GM19043 (cell line): ENCODE results near the gene CHST13.
"Not testable (repeated sequence)": the region's sequence is repeated elsewhere in the genome, so short reads cannot be mapped to it uniquely, and the experiment has no call there.

Experiments
- ATAC-seq: cut with Tn5 transposase; IDR thresholded peaks from one replicate; pipeline ENCODE4 v1.9.1; 2021; ENCODE audit warnings: low read depth; ENCODE audit not compliant: unreplicated experiment

Gene CHST13

DNA sequence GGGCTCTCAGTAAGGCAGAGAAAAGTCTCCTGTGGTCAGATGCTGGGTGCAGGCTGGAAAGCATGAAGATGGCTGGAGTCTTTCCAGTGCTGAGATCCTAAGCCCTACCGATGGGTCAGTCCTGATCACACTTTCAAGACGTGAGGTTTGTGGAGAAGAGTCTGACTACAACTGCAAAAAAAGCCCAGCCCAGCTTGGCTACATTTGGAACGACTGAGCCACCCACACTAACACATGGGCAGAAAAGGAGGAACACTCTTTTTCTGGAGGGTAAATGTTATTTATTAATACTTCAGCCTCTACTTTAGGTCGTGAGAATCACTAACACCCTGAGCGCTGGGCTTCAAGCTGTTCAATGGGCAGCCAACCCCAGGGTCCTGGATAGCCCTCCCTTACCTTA is 56.8 kb downstream of the CHST13 start:
- no peak for ATAC-seq

DNA sequence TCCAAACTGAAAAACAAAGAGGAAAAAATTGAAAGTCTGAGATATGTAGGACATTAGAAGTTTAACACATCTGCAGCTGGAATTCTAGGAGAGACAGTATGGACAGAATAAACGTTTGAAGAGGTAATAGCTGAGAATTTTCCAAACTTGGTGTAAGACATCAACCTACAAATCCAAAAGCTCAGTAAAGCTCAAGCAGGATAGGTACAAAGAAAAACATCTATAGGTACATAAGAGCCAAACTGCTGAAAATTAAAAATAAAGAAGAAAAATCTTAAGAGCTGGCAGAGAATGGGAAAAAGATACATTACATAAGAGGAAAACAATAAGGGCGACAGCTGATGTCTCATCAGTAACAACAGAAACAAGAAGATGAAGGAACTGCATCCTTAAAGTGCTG is 57.6 kb downstream of the CHST13 start:
- no peak for ATAC-seq

DNA sequence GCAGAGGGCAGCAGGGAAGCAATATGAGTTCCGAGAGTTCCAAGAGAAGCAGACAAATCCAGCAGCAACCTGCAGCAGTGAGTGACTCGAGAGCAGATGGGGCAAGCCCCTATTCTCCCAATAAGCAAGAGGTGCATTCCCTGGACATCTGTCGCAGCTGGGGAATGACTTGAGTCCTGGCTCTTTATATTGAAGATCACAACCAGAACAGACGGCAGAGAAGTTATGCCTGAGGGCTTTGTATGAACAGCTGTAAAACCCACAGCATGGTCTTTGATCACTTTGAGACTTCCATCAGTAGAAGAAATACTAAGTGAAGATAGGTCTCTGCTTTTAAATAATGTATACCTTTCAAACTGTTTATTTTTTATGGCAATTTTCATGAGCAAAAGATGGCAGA is 58.4 kb downstream of the CHST13 start:
- ATAC-seq: no peak

DNA sequence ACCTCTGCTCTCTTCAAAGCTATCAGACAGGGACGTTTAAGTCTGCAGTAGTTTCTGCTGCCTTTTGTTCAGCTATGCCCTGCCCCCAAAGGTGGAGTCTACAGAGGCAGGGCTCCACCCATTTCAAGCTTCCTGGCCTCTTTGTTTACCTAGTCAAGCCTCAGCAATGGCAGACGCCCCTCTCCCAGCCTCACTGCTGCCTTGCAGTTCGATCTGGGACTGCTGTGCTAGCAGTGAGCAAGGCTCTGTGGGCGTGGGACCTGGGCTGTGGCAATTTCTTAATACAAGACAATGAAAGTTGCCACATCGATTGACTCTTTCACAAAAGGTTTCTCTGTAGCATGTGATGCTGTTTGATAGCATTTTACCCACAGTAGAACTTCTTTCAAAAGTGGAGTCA is 67.6 kb downstream of the CHST13 start:
- ATAC-seq: not testable (repeated sequence)
